Right atrium auricular region (tissue), 2 donors: ENCODE results near the gene VILL. TPM values are rescaled to one million over a fixed set of nuclear protein-coding genes. Genes with fewer than 3 reads are reported as not detected.
A peak's percentile ranks its signal among the peaks of the same experiment; 100 is the strongest.

ENCODE experiments used
- DNase-seq: peaks from one replicate; pipeline ENCODE4 v3.0.0-alpha.2; 2019; ENCODE audit warnings: low spot score
- H3K27ac ChIP-seq, 2 donors: fragments of 200-600 bp; sonication (generic); 1 replicate in 1 of 2; 2 replicates in 1 of 2; pipeline ENCODE4 v1.5.1; 2016 to 2019
- H3K27me3 ChIP-seq, 2 donors: fragments of 200-600 bp; sonication (generic); one replicate each; pipeline versions ENCODE4 v1.5.1 to v1.6.0; 2017 to 2019
- H3K36me3 ChIP-seq: fragments of 200-600 bp; sonication (generic); one replicate; pipeline ENCODE4 v1.5.1; 2016
- H3K4me1 ChIP-seq, 2 donors: fragments of 200-600 bp; sonication (generic); one replicate each; pipeline versions ENCODE4 v1.5.1 to v1.6.0; 2017 to 2019
- H3K4me3 ChIP-seq, 2 donors: fragments of 200-600 bp; sonication (generic); 1 replicate in 1 of 2; 2 replicates in 1 of 2; pipeline ENCODE4 v1.5.1; 2017 to 2019; ENCODE audit warnings: mild to moderate bottlenecking in 1 of 2, moderate library complexity in 1 of 2
- H3K9me3 ChIP-seq, 2 donors: fragments of 200-600 bp; sonication (generic); one replicate each; pipeline ENCODE4 v1.5.1; 2019
- total RNA-seq, 2 donors: library from RNA; depleted of rRNA; stranded (reverse); fragments of >200 nt; gene quantifications; one replicate each; pipeline ENCODE4 v1.1.0, GENCODE V29; 2016
- TF ChIP-seq, protein P1 (sequence below), 2 donors: fragments of 200-600 bp; sonication (generic); IDR thresholded peaks; one replicate each; pipeline ENCODE4 v1.5.1; 2019; ENCODE audit warnings: antibody characterized with exemption in 2 of 2

VILL gene
- total RNA-seq, 2 donors from 2014 or later, result 4.2 to 12.2 TPM

DNA sequence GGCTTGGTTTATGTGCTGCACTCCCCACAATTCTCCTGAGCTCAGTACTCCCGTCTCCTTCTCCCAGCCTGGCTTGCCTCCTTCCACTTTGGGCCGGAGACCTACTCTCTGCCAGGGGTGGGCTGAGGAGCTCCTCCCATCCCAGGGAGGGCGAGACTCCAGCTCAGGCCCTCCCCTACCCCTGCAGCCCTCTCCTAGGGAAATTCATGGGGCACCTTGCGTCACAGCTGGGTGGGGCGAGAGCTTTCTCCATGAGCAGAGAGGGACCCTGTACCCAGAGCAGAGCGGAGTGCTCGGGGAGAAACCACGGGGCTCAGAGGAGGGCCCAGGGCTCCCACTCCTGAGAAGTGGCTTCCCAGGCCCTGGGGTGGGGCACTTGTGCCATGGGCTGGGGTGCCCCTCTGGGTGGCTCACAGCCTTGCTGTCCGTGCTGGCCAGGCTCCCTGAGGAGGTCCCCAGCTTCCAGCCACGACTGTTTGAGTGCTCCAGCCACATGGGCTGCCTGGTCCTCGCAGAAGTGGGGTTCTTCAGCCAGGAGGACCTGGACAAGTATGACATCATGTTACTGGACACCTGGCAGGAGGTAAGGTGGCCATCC is 13.3 kb downstream of the VILL start:
- Histone ChIP-seq H3K9me3 (no peaks in the 10 kb centered on the region), H3K4me1 (peaks cover 0 to 19% of the 10 kb centered on the region in 2 donors), H3K27ac (peak overlapping the region; percentile 67 to 74), H3K27me3 (no peaks in the 10 kb centered on the region), H3K4me3 (peak overlapping the region in 1 of 2 donors; percentile 39), H3K36me3 (peaks cover 13% of the 10 kb centered on the region)
- TF ChIP-seq, protein P1, sequence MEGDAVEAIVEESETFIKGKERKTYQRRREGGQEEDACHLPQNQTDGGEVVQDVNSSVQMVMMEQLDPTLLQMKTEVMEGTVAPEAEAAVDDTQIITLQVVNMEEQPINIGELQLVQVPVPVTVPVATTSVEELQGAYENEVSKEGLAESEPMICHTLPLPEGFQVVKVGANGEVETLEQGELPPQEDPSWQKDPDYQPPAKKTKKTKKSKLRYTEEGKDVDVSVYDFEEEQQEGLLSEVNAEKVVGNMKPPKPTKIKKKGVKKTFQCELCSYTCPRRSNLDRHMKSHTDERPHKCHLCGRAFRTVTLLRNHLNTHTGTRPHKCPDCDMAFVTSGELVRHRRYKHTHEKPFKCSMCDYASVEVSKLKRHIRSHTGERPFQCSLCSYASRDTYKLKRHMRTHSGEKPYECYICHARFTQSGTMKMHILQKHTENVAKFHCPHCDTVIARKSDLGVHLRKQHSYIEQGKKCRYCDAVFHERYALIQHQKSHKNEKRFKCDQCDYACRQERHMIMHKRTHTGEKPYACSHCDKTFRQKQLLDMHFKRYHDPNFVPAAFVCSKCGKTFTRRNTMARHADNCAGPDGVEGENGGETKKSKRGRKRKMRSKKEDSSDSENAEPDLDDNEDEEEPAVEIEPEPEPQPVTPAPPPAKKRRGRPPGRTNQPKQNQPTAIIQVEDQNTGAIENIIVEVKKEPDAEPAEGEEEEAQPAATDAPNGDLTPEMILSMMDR (IDR thresholded peaks at IDR 0.05), result no peak
- DNase-seq, result no peak

DNA sequence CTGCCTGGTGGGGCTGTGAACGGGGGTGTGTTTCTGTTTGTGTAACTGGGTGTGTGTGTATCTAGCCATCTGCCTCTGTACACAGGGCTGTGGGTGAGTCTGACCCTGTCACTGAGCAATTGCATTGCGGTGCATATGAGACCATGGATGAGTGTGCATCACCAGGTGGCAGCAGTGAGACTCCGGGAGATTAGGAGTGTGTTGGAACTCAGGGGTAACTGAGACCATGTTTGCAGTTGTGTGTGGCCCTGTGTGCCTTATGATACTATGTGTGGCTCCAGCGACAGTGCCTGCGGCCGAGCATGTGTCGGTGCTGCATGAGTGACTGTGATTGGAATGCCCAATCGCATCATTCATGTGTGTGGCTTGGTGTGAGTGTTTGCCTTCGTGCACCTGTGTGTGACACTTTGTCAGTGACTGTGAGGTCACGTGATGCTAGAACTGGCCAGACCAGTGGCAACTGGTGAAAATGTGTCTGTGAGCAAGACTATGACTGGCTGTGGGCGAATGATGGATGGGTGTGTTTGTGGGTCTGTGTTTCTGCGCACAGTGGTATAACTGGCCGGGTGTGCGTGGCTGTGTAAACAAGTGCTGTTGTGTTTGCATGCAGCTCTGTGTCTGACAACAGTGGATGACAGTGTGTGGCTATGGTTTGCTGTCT is 14.0 kb downstream of the VILL start:
- Histone ChIP-seq H3K4me3 (peak overlapping the region in 1 of 2 donors; percentile 39), H3K4me1 (peaks cover 0 to 14% of the 10 kb centered on the region in 2 donors), H3K27ac (peak overlapping the region; percentile 67 to 74), H3K27me3 (no peaks in the 10 kb centered on the region), H3K36me3 (peaks cover 17% of the 10 kb centered on the region), H3K9me3 (no peaks in the 10 kb centered on the region)
- DNase-seq, result peak; percentile 85
- TF ChIP-seq, protein P1 (IDR thresholded peaks at IDR 0.05), result peak; percentile 43 to 76

DNA sequence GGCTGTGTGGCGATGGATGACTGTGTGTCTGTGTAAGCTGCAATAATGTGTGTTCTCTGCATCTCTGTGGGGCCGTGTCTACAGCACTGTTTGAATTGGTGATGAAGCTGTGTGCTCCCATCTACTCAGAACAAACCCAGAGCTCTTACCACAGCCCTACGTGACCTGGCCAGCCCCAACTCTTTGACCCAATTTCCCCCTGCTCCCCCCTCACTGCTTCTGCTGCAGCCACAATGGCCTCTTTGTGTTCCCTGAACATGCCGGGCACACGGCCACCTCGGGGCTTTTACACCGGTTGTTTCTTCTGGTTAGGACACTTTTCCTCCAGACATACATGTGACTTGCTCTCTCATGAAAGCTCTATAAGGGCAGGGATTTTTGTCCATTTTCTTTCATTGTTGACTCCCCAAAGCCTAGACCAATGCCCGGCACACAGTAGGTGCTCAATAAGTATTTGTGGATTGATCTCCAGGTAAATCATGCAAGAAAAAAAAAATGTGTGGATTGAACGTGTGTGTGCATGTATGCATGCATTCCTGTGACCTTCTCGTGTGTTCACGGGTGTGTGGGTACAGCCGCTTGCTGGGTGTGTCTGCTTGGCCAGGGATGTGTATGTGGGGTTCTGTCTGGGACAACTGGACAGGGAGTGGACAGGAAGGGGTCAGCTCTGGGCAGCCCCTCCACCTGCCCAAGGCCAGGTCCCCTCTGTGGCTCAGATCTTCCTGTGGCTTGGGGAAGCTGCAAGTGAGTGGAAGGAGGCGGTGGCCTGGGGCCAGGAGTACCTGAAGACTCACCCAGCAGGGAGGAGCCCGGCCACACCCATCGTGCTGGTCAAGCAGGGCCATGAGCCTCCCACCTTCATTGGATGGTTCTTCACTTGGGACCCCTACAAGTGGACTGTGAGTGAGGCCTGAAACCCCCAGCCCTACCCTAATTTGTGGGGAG is 14.8 kb downstream of the VILL start:
- Histone ChIP-seq H3K36me3 (peaks cover 25% of the 10 kb centered on the region), H3K27me3 (no peaks in the 10 kb centered on the region), H3K4me3 (peak overlapping the region in 1 of 2 donors; percentile 39), H3K4me1 (peaks cover 0 to 14% of the 10 kb centered on the region in 2 donors), H3K9me3 (no peaks in the 10 kb centered on the region), H3K27ac (peak overlapping the region; percentile 68 to 74)
- TF ChIP-seq, protein P1 (IDR thresholded peaks at IDR 0.05), result no peak
- DNase-seq, result peak; percentile 84

DNA sequence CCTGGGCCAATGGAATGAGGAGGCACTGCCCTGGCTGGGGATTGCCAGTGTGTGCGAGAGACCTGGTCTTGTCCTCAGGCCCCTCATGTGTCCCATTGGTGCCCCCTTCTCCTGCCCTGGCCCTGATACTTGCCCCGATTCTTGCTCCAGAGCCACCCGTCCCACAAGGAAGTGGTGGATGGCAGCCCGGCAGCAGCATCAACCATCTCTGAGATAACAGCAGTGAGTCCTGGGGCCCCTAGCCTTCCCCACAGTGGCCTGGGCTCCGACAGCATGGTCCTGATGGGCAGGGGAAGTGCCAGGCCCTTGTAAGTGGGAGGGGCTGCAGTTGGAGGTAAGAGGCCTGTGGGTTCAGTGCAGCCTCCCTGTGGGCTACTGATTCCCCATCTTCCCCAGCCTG is 15.4 kb downstream of the VILL start:
- Histone ChIP-seq H3K27ac (peak overlapping the region; percentile 19 to 68), H3K36me3 (peaks cover 32% of the 10 kb centered on the region)

DNA sequence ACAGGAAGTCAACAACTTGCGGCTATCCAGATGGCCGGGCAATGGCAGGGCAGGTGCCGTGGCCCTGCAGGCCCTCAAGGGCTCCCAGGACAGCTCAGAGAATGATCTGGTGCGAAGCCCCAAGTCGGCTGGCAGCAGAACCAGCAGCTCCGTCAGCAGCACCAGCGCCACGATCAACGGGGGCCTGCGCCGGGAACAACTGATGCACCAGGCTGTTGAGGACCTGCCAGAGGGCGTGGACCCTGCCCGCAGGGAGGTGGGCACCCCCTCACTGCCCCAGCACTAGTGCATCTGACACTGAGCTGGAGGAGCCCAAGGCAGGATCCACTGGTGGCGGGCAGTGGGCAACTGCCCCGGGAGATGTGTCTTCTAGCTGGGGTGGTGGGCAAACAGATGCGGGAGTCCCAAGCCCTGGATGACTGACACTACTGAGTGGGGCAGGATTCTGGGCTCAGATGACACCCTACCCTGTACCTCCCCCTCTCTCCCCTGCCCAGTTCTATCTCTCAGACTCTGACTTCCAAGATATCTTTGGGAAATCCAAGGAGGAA is 15.9 kb downstream of the VILL start:
- Histone ChIP-seq H3K9me3 (no peaks in the 10 kb centered on the region), H3K4me1 (peaks cover 0 to 14% of the 10 kb centered on the region in 2 donors), H3K4me3 (no peak overlapping the region), H3K27ac (peak overlapping the region; percentile 19 to 68), H3K27me3 (no peaks in the 10 kb centered on the region), H3K36me3 (peaks cover 36% of the 10 kb centered on the region)
- TF ChIP-seq, protein P1 (IDR thresholded peaks at IDR 0.05), result no peak
- DNase-seq, result no peak

More for the DNA sequence above, 15.4 kb downstream of the VILL start:
- no peak overlapping the region for H3K4me3 ChIP-seq
- peaks cover 0 to 14% of the 10 kb centered on the region in 2 donors for H3K4me1 ChIP-seq
- H3K27me3 ChIP-seq, result no peaks in the 10 kb centered on the region
- no peak for DNase-seq
- TF ChIP-seq, protein P1 (IDR thresholded peaks at IDR 0.05), result no peak
- no peaks in the 10 kb centered on the region for H3K9me3 ChIP-seq
